Measurements from ENCODE around the gene DBX1.
"Not testable (repeated sequence)": the region's sequence is repeated elsewhere in the genome, so short reads cannot be mapped to it uniquely, and the experiment has no call there.

DBX1 gene

DNA sequence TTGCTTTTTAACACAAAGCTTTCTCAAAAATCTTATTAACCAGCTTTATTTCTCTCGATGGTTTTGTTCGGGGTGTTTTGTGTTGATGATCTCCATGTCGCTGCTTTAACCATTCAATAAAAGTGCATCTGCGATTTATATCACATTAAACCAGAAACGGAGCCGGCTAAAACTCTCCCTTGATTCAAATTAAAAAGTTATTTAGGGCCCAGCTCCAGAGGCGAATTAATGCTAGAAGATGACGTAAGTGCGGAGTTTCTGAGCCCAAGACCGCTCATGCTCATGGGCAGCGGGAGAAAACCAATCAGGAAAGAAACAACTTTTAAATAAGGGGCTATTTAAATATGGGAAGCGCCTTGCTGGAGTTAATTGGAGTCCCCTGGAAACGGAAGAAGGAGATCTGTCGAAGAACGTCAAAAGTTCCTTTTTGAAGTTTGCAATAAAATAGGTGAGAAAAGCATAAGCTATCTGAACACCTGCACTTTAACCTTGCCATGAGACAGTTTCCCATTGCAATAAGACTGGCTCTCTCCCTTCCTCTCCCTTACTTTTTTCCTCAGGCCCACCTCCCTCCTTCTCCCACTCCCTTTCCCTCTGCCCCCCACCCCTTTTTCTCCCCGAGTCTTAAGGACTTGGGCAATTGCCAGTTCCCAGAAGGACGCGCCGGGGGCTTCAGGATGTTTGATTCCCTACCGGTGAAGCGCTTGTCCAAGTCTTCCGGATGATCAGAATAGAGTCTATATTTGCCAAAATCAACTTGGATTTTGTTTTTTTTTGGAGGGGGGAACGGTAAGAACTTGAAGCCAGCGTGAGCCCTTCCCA is 1.9 kb upstream of the DBX1 start:
- DNase-seq (ENCODE audit: low read depth in 2 of 2, low spot score in 1 of 2) = no peak

DNA sequence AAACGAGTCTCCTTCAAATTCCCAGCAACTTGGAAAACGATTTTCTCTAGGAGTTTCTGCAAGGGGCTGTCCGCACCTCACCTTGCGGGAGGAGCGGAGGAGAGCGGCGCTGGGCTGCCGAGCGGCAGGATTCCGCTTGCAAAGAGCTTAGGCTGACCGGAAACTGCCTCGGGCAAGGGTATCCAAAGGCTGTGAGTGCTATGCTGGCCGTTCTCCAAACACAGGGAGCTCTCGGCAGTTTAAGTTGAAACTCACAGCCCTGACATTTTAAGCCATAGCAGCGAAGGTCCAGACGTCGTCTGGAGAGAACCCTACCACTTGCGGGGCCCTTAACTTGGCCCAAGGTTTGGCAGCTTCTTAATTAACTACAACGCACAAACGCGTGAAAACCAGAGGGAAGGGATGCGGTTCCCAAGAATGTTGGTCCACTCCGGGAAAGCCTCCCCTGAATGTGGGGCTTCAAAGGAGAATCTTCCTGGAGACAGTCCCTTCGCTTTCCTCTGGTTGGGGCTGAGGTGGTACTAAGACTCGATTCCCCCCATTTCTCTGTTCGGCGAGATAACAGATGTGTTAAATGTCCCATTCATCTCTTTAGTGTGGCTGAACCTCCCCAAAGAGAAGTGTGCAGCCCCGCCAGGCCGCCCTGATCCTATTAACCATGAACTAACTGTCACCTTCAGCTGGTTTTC is 1.1 kb upstream of the DBX1 start:
- DNase-seq (ENCODE audit: low read depth in 2 of 2, low spot score in 1 of 2) = no peak

DNA sequence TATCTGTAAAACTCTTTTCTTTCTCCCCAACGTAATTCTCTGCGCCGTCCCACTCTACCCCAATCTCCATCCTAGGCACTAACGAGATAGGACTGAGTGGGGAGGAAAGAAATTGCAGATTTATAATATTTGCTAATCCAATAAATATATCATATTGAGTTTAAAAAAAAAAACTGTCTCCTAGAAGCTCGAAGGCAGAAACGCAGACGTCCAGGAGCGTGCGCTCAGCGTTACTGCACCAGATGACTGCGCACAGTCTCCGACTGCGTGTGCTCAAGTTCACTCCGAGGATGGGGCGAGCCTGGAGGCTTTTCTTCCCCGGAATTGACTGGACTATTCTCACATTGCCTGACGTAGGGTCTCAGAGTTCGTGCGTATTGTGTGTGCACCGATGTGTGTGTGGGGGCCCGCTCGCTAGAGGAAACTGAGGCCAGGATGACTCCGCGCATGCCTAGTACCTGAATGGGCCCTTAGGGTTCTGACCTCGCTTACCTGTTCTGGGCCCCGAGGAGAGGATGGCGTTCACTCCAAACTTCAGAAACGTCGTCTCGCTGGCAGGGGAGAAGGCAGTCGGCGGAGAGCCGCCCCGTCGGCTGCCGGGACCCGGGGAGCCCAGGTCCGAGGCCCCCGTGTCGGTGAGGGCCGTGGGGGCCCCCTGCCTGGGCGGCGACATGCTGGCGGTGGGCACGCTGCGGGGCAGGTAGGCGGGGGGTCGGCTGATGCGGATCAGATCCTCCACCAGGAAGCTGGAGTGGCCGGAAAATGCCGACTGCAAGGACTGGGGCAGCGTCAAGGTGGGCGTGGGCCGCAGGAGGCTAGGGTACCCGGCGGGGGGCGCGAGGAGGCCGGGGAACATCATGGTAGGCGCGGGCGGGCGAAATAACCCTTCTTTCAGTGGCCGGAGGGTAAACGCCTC is 551 bp downstream of the DBX1 start:
- no peak for DNase-seq (ENCODE audit: low read depth in 2 of 2, low spot score in 1 of 2)

DNA sequence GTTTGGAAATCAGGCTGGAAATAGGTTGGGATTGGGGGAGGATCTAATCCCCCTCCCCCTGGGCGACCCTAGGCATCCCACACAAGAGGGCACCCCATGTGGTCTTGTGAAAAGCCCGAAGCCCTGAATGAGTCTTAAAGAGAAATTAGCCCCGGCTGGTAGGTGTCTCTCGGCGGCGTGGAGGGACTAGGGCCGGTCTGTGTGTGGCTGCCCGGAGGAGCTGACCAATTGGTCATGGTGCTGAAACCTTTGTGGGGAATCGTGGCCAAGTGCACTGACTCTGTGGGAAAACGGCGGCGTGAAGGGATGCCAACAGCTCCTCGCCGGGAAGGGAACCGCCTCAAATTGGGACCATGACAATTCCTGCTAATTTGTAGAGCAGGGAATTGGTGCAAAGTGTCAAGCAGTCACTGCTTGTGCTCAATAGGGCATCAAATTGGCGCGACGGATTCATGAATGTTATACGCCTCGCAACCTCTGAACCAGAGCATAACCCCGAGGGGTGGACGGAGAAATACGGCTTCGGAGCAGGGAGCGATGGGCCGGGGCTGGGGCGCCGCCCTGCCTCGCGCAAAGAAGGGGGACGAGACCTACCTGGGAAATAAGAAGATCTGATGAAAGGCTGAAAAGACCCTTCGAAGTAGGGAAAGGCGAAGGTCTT is 1.5 kb downstream of the DBX1 start:
- DNase-seq (ENCODE audit: low read depth in 2 of 2, low spot score in 1 of 2) = no peak

DNA sequence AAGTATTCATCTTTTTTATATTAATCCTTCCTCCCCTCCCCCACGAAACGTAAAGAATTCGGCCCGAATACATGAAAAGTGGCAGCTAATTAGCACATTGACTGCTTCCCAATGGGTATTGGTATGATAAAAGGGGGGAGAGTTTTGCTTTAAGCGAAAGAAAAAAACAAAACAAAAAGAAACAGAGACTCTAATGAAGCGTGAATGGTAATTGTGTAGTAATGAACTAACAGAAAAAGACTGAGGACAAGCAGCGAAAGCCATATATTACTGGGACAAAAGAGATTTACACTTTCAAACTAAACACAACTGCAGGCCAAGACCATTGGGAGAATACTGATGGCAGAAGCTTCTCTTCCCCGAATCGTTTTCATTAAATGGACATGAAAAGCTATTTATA is 2.5 kb downstream of the DBX1 start:
- DNase-seq (ENCODE audit: low read depth in 2 of 2, low spot score in 1 of 2) = no peak

DNA sequence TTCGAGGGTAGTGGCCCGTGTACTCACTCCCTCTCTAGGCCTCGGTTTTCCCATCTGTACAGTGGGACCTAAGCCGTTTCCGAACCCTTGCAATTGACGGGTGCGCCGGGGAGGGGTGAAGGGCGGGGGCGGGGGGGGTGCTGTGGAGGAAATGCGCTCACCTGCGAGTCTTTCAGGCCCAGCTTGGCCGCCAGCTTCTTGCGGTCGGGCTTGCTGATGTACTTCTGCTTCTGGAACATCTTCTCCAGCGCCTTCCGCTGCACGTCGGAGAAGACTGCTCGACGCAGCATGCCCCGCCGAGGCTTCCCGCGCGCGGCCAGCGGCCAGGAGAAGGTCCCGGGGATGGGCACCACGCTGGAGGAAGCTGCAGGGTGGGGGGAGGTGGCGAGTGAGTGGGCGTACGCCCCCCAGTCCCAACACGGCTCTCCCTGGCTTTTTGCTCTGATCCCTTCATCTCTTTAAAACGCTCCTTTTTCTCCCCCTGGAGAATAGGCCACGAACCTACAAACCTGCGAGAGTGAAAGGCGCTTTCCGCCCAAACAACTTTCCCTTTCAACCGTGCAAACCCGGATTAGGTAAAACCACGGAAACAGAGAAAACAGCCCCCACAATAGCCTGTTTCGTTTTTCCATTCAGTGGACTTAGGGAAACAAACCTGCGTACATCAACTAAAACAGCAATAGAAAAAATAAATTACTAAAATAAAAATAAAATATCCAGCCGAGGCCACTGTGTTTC is 3.2 kb downstream of the DBX1 start:
- DNase-seq (ENCODE audit: low read depth in 2 of 2, low spot score in 1 of 2) = no peak

DNA sequence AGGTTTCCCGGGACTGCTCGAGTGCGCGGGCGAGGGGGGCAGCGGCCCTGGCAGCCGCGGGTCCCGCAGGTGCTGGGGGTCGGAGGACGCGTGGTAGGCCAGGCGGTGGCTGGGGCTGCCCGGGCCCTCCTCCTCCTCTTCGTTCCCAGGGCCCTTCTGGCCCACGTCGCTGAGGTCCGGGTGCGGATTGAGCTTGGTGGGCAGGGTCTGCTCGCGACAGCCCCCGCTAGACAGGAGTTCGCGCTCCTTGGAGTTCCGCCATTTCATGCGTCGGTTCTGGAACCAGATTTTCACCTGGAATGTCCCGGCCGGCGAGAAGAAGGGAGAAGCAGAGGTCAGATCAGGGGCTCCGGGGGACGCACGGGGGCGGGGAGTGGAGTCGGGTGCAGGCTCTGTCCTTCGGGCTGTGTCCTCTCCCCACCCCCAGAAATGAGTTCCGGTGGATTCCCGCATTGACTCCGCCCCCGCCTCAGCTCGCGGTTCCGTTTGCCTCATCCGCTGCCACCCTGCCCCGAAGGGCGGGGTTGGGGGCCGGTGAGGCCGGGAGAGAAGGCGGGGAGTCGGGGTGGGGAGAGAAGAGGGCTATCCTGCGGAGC is 3.9 kb downstream of the DBX1 start:
- peak; percentile 16 to 32 for DNase-seq (ENCODE audit: low read depth in 2 of 2, low spot score in 1 of 2)

DNA sequence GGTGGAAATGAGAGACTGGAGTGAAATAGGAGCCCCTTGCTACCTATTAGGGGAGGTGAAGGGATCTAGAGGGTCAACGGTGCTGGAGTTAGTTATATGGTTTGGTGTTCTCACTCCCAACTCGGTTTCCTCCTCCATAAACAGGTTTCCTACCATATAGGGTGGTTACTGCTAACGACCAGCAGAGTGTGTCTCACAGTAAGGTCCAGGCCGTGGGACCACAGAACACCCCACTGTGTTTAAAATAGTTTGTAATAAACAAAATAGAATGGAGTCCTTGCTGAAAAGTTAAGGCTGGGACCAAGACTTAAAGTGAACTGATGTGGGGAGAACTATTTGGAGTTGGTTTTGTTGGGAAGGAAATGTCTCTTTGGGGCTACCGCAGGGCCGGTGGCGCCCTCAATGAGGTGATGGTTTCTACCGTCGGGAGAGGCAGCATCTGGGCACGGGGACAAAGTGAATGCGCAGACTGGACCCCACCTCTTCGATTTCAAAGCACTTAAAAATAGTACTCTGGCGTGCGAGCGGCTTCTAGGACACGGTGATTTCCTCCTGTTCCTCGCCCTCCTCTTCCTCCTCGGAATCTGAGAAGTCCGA is 4.5 kb downstream of the DBX1 start:
- no peak for DNase-seq (ENCODE audit: low read depth in 2 of 2, low spot score in 1 of 2)

DNA sequence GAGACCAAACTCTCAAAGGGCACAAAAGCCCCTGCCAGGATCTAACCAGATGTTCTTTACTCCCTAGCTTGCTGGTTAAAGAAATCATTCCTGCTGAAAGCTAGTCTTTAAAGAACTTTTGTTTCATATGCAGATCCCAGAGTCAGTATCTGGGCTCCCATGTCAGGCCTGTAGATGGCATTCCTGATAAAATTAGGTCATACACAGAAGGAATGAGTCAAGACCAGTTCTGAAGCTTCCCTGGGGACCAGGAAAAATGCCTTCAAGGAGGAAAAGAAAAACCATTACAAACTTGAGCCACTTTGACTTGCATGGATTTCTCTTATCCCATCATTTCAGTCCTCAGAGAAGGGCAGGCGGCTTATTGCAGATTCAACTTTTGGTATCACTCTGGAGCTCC is 5.9 kb downstream of the DBX1 start:
- DNase-seq (ENCODE audit: low read depth in 2 of 2, low spot score in 1 of 2) = no peak

DNA sequence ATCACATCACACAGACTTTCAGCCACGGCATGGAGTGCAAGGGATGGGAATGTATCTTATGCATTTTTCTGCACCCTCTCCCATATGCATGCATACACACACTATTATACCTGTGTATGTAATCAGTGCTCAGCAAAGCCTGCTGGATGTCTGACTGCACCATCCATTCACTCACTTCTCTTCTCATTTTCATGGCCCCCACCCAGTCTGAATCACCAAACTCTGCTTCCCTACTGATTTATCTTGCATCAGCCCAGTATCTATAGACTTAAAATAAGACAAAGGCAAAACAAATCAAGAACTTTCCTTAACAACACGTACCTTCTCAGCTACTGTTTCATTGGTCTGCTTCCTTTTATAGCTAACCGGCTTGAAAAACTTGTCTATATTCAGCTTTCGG is 21.6 kb downstream of the DBX1 start:
- DNase-seq (ENCODE audit: low read depth in 2 of 2, low spot score in 1 of 2) = no peak

DNA sequence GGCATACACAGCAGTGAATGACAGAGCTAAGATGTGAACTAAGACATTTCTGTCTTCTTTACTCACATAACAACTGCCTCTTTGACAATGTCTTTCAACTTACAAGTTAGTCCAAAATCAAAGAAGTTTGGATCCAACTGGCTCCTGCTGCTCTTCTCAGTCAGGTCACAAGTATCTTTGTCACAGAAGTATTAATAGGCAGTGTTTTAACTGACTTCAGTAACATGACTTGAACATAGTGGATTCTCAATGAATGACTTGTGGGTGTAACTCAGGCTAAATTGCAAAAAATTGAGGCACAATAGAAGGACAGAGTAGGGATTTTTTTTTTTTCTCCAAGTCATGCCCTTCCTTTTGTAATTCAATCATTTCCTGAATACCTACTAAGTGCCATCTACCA is 22.6 kb downstream of the DBX1 start:
- no peak for DNase-seq (ENCODE audit: low read depth in 2 of 2, low spot score in 1 of 2)

DNA sequence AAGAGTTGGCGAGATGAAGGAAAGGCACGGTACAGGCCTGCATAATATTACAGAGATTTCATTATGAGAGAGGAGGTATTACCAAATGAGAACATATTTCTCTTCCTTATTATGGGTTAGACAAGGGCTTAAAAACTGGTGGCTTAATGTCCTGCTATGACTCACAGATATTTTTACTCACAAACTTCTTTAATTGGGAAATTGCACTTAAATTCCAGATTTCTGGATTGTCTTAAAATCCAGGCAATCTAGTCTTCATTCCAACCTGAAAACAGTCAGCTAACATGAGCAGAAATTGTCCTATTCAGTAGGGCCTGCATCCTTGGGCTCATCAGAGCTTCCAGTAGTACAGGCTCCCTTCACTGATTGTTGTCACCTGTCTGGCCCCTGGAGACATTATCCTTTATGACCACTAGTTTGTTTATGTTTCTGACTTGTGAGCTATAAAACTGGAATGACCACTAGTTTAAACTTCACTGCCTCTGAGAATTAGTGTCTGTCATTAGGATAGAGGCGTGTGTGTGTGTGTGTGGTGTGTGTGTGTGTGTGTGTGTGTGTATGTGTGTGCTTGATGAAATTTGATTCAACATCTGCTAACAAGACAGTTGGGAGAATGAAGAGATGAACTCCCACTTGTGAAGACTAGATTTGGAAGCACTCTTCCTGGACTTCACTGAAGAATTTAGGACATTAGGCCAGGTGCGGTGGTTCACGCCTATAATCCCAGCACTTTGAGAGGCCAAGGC is 25.1 kb downstream of the DBX1 start:
- no peak for DNase-seq (ENCODE audit: low read depth in 2 of 2, low spot score in 1 of 2)

DNA sequence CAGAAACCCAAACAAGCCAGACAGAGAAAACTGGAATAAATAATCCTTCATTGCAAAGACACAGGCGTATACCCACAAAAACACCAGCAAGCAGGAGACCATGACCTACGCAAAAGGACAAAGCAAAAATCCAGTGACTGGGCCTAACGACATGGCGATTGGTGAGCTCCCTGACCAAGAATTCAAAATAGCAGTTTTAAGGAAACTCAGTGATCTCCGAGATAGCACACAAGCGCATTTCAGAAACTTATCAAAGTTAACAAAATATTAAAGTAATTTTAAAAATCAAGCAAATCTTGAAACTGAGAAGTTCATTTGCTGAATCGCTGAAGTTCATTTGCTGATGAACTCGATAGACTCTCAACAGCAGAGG is 27.6 kb downstream of the DBX1 start:
- DNase-seq (ENCODE audit: low read depth in 2 of 2, low spot score in 1 of 2) = no peak

DNA sequence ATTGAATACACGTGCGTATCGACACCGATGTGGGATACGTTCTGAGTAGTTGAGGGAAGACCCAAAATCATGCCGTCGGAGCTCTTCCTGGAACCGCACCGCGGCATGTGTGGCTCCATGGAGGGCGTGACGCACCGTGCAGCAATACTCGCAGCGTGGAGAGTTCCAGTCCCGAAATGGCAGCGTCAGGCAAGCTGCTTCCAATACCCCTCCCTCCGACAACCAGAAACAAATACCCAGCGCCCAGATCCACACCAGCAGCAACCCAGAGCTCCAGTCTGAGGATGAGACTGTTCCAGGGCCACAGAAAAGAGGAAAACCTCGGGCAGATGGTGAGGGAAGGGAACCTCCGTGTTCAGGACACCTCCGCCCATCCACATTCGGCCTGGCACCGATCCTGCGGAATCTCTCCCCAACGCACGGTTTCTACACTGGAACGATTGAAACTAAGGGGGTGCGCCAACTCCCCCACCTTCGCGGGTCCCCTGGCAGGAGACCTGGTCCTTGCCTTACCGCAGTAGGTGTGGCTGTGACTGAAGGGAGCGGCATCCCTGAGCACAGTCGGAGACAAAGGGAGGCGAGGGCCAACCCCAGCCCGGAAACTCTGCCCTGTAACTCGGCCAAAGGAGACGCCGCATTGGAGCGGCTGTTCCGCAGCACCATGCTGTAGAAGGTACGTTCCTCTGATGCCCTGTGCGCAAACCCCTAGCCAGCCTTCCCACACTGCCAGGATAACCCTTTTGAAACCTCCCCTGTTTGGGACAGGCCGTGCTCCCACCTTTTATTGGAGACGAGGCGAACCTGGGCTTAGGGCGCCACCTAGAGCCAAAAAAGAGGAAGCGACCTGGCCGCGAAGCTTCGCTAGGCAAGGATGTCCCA is 28.2 kb downstream of the DBX1 start:
- DNase-seq (ENCODE audit: low read depth in 2 of 2, low spot score in 1 of 2) = no peak

DNA sequence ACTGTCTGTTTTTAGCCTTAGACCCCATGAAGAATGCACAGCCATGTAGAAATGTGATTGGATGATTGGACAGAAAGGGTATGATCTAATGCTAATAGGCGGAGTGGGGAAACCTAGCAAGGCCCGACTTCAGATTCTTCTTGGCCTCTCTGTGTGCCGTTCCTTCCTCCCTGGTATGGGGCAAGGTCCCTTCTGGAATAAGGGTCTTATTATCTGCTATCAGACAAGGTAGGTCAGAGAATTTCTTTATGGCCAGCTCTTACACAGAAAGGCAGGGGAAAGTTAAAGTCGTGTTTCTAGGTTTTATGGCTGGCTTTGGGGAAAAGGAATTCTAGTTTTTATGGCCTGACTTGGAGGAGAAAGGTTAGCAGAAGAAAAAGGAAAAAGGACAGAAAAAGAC is 30.6 kb downstream of the DBX1 start:
- DNase-seq (ENCODE audit: low read depth in 2 of 2, low spot score in 1 of 2) = no peak

DNA sequence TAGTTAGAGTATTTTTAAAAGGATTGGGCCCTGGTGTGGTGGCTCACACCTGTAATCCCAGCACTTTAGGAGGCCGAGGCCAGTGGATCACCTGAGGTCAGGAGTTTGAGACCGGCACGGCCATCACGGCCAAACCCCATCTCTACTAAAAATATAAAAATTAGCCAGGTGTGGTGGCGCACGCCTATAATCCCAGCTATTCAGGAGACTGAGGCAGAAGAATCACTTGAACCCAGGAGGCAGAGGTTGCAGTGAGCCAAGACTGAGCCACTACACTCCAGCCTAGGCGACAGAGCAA is 31.8 kb downstream of the DBX1 start:
- not testable (repeated sequence) for DNase-seq (ENCODE audit: low read depth in 2 of 2, low spot score in 1 of 2)

DNA sequence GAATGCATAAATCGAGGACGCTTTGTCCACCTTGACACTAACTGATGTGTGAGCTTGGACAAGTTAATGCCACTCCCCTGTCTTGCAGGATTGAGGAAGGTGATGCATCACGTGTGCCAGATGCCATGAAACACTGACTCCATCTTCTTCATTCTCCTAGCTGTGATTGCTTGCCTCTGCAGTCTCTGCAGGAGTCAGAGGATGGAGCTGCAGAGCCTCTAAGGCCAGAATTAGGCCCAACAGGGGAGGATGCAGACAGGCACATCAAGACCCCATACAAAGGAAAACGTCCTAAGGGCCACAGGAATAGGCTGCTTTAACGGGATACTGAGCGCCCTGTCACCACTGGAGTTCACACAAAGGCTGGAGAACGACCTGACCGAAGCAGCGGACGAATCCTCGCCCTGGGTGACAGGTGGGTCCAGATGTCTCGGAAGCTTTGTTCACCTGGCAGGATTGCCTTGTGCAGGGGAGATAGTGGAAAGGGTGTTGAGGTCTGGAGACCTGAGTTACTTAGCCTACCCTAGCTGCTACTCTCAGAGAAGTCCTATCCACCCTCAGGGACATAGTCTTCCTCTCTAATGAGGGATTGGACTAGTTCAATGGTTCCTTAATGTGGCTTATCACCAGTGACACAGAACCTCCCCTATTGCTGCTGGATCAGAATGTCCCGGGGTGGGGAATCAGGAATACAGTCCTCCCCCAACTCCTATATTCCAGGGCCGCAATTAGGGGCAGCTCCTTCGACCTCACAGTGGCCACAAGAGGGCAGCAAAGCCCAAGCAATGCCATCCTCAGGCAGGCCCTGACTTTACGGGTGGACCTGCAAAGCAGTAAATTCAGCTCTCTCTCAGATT is 32.4 kb downstream of the DBX1 start:
- peak; percentile 34 to 58 for DNase-seq (ENCODE audit: low read depth in 2 of 2, low spot score in 1 of 2)

Measured in stimulated activated CD8-positive, alpha-beta memory T cell treated with anti-CD3 and anti-CD28 coated beads, Interleukin-4, amount 100 ng/mL, for 4 hours (primary cell).